Upper lobe of left lung (tissue), 4 donors: ENCODE measurements around the gene TNS3.

ENCODE experiments used
- CTCF ChIP-seq, 6 experiments: fragments of 450-650 bp in 4 of 6; fragments of 200-600 bp in 2 of 6; sonication (generic) in 2 of 6; IDR thresholded peaks; one replicate each; pipeline ENCODE4 v1.5.1; 2016 to 2019; ENCODE audit warnings: antibody characterized with exemption in 6 of 6
- EP300 ChIP-seq, 4 donors: sonication (generic); formaldehyde crosslinking; IDR thresholded peaks; one replicate each; pipeline ENCODE4 v1.5.1; 2017; ENCODE audit warnings: antibody characterized with exemption in 4 of 4, control low read depth in 2 of 4
- POLR2A ChIP-seq, 4 donors: fragments of 450-650 bp; IDR thresholded peaks; one replicate each; pipeline ENCODE4 v1.5.1; 2016 to 2017; ENCODE audit warnings: antibody characterized with exemption in 4 of 4, mild to moderate bottlenecking in 2 of 4
- POLR2AphosphoS5 ChIP-seq, 2 donors: sonication (generic); formaldehyde crosslinking; IDR thresholded peaks; one replicate each; pipeline ENCODE4 v1.5.1; 2017; ENCODE audit warnings: antibody characterized with exemption in 2 of 2

GRCh38 chr7:47559306-47560220 lies 22.3 kb downstream of the TNS3 start:
- TF ChIP-seq CTCF (IDR thresholded peaks at IDR 0.05), result no peak
- TF ChIP-seq POLR2A (IDR thresholded peaks at IDR 0.05), result no peak
- no peak for TF ChIP-seq EP300 (IDR thresholded peaks at IDR 0.05)
- no peak for TF ChIP-seq POLR2AphosphoS5 (IDR thresholded peaks at IDR 0.05)
